Islet of Langerhans (tissue), 1 donor: ENCODE results near the gene RCAN2.
A peak's percentile ranks its signal among the peaks of the same experiment; 100 is the strongest.

ENCODE experiments used
- FAIRE-seq: peaks from one replicate; lab custom pipeline; 2011; peaks lifted over from hg19 to GRCh38; lab: Jason Lieb, UNC

The RCAN2 gene

GRCh38 chr6:46331461-46331860 lies 159.8 kb downstream of the RCAN2 start:
- no peak for FAIRE-seq

- FAIRE-seq: no peak
These were observed 161.7 kb downstream of the RCAN2 start for GRCh38 chr6:46329568-46329967.

GRCh38 chr6:46327779-46328178 lies 163.5 kb downstream of the RCAN2 start:
- peak; percentile 74 for FAIRE-seq

- FAIRE-seq: peak; percentile 96
These were observed 165.4 kb downstream of the RCAN2 start for GRCh38 chr6:46325561-46326530.

GRCh38 chr6:46324706-46325105 lies 166.5 kb downstream of the RCAN2 start:
- no peak for FAIRE-seq

GRCh38 chr6:46323966-46324622 lies 167.2 kb downstream of the RCAN2 start:
- no peak for FAIRE-seq

- peak; percentile 66 for FAIRE-seq
These were observed 167.8 kb downstream of the RCAN2 start for GRCh38 chr6:46323312-46323965.

GRCh38 chr6:46320505-46320904 lies 170.7 kb downstream of the RCAN2 start:
- FAIRE-seq: no peak

GRCh38 chr6:46315589-46315988 lies 175.7 kb downstream of the RCAN2 start:
- FAIRE-seq: no peak

GRCh38 chr6:46312654-46313053 lies 178.6 kb downstream of the RCAN2 start:
- FAIRE-seq: no peak

- no peak for FAIRE-seq
These were observed 181.1 kb downstream of the RCAN2 start for GRCh38 chr6:46310196-46310595.

- no peak for FAIRE-seq
These were observed 184.8 kb downstream of the RCAN2 start for GRCh38 chr6:46306431-46306830.

- no peak for FAIRE-seq
These were observed 185.4 kb downstream of the RCAN2 start for GRCh38 chr6:46305833-46306232.

GRCh38 chr6:46305236-46305635 lies 186.0 kb downstream of the RCAN2 start:
- no peak for FAIRE-seq

GRCh38 chr6:46302816-46303215 lies 188.4 kb downstream of the RCAN2 start:
- no peak for FAIRE-seq

- FAIRE-seq: no peak
These were observed 189.1 kb downstream of the RCAN2 start for GRCh38 chr6:46302176-46302575.

- no peak for FAIRE-seq
These were observed 192.0 kb downstream of the RCAN2 start for GRCh38 chr6:46299253-46299652.

- FAIRE-seq: no peak
These were observed 194.7 kb downstream of the RCAN2 start for GRCh38 chr6:46296586-46296985.

GRCh38 chr6:46293641-46294316 lies 197.5 kb downstream of the RCAN2 start:
- no peak for FAIRE-seq

- FAIRE-seq: no peak
These were observed 199.4 kb downstream of the RCAN2 start for GRCh38 chr6:46291880-46292279.

- no peak for FAIRE-seq
These were observed 200.0 kb downstream of the RCAN2 start for GRCh38 chr6:46291275-46291633.
